GM13977 (cell line): ENCODE measurements around the gene NMT2.

ENCODE experiments used
- DNase-seq: peaks from one replicate; pipeline ENCODE4 v3.0.0; 2012; ENCODE audit warnings: low spot score
- CTCF ChIP-seq: IDR thresholded peaks from 2 replicates; pipeline ENCODE4 v1.5.1; 2012; ENCODE audit warnings: mild to moderate bottlenecking, control low read depth; ENCODE audit not compliant: insufficient read depth; ENCODE audit errors: extremely low read depth, missing control alignments
- in situ Hi-C: fragments of 300-500 bp; cut with MboI; formaldehyde crosslinking; loops from one replicate; pipeline ENCODE4 v1.12.0; 2022; ENCODE audit warnings: low sequenced_read_pairs, low pct_unique_long_range_greater_than_20kb, mixed read lengths, inconsistent platforms; ENCODE audit not compliant: unreplicated experiment

Gene NMT2

GRCh38 chr10:15106352-15107013, 62.0 kb downstream of the NMT2 start:
- peak; percentile 86 for TF ChIP-seq CTCF
- peak; percentile 53 for DNase-seq
- in situ Hi-C loops = no loop called here

DNA sequence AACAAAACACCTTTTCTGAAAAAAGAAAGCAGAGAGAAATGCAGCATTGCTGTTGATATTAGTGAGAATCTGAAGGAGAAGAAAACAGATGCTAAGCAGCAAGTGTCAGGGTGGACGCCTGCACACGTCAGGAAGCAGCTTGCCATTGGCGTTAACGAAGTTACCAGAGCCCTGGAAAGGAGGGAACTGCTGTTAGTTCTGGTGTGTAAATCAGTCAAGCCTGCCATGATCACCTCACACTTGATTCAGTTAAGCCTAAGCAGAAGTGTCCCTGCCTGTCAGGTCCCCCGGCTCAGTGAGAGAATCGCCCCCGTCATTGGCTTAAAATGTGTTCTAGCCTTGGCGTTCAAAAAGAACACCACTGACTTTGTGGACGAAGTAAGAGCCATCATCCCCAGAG, 65.0 kb downstream of the NMT2 start:
- in situ Hi-C loops = no loop called here
- TF ChIP-seq CTCF = no peak
- DNase-seq = no peak

- in situ Hi-C loops = no loop called here
- TF ChIP-seq CTCF = no peak
- DNase-seq = no peak
These were observed 68.6 kb downstream of the NMT2 start for GRCh38 chr10:15099886-15100285.

GRCh38 chr10:15097011-15097812, 71.3 kb downstream of the NMT2 start, which contains the start of gene RPP38:
RPP38 (plus strand) TSS chr10:15097355; CDS start chr10:15103315, 5,960 bp downstream.
- in situ Hi-C loops = no loop called here
- no peak for TF ChIP-seq CTCF
- peak; percentile 97 for DNase-seq

DNA sequence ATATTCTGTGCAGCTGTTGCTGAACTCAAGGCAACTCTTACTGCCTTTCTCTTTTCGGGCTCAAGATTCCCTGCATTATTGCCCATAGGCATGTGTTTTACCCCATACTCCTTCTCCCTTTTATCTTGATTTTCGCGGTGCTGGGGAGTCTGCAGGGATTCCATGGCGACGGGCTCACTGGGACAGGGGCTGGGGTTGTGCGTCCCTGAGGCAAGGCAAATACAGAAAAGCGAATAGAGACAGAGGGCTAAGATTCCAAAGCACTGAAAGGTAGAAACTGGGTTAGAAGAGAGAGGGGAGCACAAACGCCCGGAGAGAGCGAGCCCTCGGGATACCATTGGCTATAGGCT, 71.9 kb downstream of the NMT2 start:
- in situ Hi-C loops = no loop called here
- no peak for TF ChIP-seq CTCF
- no peak for DNase-seq

DNA sequence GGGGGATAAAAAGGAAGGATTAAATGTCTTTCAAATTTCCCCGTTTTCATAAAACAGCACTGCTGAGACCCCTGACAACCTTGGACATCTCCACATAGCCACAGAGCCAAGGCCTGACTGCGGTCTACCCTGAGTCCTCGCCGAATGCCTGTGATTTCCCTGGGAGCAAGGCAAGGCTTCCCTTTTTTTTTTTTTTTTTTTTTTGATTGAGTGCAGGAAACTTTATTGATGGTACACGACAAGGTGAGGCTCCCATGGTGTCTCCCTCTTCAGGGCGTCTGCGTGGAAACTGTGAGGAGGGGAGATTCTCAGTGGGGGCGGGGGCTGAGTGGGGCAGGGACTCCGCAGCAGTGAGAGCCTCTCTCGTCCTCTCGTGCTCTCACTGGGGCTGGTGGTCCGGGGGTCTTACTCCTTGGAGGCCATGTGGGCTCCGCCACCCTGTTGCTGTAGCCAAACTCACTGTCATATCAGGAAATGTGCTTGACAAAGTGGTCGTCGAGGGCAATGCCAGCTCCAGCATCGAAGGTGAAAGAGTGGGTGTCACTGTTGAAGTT, 75.6 kb downstream of the NMT2 start:
- in situ Hi-C loops = no loop called here
- no peak for TF ChIP-seq CTCF
- DNase-seq = no peak
